ENCODE results near the gene CCNF.
"Not testable (repeated sequence)": the region's sequence is repeated elsewhere in the genome, so short reads cannot be mapped to it uniquely, and the experiment has no call there.

The CCNF gene

GRCh38 chr16:2429034-2429770 lies at the start of gene CCNF:
Gene CCNF, plus strand, starts transcription at chr16:2429447. Its CDS starts 35 bp downstream, at chr16:2429482.
- peak; percentile 99 for DNase-seq (ENCODE audit: low spot score)

DNA sequence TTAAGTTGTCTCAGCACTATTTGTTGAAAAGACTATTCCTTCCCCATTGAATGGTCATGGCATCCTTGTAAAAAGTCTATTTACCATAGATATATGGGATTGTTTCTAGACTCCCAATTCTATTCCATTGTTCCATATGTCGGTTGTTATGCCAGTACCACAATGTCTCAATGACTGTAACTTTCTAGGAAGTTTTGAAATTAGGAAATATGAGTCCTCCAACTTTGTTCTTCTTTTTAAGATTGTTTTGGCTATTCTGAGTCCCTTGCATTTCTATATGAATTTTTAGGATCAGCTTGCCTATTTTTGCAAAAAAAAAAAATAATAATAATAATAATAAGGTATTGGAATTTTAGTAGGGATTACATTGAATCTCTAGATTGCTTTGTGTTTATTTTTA lies 45.7 kb upstream of the CCNF start:
- no peak for DNase-seq (ENCODE audit: low spot score)

GRCh38 chr16:2384426-2384825 lies 44.8 kb upstream of the CCNF start:
- DNase-seq (ENCODE audit: low spot score) = no peak

DNA sequence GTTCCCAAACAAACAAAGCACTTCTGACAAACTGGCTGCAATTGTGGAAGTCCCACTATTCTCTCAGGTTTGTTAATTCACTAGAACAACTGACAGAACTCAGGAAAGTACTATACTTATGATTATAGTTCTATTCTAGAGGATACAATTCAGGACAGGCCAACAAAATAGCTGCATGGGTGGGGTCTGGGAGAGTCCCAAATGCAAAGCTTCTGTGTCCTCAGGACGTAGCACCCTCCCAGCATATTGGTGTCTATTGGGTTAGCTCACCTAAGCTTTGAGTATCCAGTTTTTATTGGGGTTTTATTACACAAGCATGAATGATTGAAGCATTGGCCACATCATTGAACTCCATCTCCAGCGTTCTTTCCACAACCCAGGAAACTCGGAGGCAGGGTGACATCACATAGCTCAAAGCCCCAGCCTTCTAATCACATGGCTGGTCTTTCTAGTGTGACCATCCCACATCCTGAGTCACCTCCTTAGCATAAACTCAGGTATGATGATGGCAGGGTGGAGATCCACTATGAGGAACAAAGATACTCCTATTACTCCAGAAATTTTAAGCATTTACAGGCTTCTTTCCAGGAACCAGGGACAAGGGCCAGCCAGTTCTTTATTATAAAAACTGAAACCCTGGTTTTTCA lies 43.9 kb upstream of the CCNF start:
- no peak for DNase-seq (ENCODE audit: low spot score)

DNA sequence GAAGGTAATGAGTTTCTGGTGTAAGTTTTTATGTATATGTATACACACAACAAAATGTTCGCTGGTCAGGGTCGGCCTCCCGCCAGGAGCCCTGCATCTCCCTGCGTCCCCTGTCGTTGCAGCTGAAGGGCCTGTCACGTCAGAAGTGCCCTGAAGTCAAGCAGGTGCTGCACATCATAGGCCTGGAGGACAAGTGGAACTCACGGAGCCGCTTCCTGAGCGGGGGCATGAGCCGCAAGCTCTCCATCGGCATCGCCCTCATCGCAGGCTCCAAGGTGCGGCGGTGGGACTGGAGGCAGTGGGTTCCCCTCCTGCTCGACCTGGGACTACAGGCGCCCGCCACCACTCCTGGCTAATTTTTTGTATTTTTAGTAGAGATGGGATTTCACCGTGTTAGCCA lies 43.3 kb upstream of the CCNF start:
- DNase-seq (ENCODE audit: low spot score) = not testable (repeated sequence)

DNA sequence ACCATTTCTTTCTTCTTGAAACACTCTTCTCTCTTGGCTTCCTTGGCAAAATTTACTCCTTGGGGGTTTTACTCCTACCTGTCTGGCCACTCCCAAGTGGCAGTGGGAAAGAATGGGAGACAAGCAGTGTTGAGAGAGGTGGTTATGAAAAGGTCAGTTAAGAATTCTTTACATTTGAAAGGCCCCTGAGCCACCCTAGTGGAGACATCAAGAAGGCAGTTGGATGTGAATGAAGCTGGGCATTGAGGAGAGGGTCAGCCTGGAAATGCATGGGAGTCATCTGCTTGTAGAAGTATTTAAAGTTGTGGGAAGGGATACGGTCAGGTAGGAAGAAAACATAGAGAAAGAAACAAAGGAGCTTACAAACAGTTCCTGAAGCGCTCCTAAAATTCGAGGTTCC lies 42.3 kb upstream of the CCNF start:
- DNase-seq (ENCODE audit: low spot score) = no peak

- DNase-seq (ENCODE audit: low spot score) = no peak
These were observed 40.9 kb upstream of the CCNF start for GRCh38 chr16:2388139-2388874.

GRCh38 chr16:2388875-2389433 lies 40.3 kb upstream of the CCNF start:
- no peak for DNase-seq (ENCODE audit: low spot score)

GRCh38 chr16:2392025-2392424 lies 37.2 kb upstream of the CCNF start:
- DNase-seq (ENCODE audit: low spot score) = no peak

DNA sequence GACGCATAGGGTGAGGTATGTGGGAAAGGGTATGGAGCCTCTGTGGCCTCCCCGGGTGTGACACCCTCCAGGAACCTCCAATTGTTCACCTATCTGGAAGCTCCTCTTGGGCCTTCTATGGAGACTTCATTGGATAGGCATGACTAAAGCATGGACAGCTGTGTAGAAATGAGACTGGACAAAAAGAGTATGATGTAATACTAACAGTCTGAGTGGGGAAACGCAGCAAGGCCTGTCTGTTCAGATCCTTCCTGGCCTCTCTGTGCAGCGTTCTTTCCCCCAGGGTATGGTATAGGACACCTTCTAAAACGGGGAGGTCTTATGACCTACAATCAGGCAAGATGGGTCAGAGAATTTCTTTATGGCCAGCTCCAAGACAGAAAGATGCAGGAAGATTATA lies 30.7 kb upstream of the CCNF start:
- no peak for DNase-seq (ENCODE audit: low spot score)

GRCh38 chr16:2404099-2404498 lies 25.1 kb upstream of the CCNF start:
- DNase-seq (ENCODE audit: low spot score) = peak; percentile 6

- no peak for DNase-seq (ENCODE audit: low spot score)
These were observed 14.2 kb upstream of the CCNF start for GRCh38 chr16:2415085-2415484.

GRCh38 chr16:2420035-2420434 lies 9.2 kb upstream of the CCNF start:
- no peak for DNase-seq (ENCODE audit: low spot score)

DNA sequence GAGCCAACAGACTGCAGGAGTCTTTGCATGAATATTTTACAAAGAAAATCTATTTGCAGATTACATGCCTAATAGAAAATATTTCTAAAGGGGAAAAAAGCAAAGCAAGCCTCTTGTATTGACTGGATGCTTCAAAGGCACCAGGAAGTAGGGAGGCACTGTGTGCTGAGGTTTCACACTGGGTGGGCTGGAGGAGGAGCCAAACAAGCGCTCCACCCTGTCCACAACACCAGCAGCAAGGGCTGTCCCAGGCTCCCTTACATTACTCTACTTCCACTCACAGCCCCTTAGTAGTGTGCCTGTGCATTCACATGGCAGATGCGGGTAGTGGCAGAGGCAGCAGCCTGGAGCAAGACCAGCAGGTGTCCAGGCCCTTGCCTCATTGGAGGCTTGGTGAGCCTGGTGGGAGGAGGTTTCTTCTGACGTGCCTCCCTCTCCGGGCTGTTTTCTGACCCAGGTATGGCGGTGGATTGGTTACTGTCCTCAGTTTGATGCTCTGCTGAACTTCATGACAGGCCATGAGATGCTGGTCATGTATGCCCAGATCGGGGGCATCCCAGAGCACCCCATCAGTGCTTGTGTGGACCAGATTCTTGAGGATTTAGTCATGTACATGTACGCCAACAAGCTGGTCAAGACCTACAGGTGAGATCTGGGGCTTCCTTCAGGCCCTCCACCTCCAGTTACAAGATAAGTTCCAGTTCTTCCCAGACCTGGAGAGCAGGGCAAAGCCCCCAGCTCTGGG lies 7.0 kb upstream of the CCNF start:
- DNase-seq (ENCODE audit: low spot score) = no peak

DNA sequence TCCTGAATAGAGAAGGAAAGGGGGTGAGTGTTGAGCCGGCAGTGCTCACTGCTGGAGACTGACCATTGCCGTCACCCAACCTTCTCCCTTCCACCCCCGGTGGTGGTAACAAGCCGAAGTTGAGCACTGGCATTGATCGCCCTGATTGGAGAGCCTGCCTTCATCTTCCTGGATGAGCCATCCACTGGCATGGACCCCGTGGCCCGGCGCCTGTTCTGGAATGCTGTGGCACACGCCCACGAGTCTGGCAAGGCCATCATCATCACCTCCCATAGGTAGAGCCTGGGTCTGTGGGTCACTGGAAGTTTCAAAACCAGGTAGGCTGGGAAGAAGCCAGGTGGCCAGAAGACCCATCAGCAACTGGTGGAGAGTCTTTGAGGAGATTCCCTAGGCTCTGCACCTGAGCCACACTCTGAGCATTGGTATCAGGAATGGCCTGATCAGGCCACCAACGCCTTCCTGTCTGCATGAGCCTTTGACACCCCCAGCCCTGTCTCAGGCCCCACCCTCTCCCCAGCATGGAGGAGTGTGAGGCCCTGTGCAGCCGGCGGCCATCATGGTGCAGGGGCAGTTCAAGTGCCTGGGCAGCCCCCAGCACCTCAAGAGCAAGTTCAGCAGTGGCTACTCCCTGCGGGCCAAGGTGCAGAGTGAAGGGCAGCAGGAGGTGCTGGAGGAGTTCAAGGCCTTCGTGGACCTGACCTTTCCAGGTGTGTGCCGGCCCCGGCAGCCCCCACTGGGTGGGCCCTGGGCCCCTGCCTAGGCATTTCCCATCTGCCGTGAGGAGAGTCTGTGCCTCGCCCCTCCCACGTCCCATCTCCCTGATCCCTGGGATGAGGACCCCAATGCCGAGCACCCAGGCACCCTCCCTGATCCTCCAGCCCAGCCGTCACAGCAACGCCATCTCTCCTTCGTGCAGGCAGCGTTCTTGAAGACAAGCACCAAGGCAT lies 4.9 kb upstream of the CCNF start:
- DNase-seq (ENCODE audit: low spot score) = no peak

DNA sequence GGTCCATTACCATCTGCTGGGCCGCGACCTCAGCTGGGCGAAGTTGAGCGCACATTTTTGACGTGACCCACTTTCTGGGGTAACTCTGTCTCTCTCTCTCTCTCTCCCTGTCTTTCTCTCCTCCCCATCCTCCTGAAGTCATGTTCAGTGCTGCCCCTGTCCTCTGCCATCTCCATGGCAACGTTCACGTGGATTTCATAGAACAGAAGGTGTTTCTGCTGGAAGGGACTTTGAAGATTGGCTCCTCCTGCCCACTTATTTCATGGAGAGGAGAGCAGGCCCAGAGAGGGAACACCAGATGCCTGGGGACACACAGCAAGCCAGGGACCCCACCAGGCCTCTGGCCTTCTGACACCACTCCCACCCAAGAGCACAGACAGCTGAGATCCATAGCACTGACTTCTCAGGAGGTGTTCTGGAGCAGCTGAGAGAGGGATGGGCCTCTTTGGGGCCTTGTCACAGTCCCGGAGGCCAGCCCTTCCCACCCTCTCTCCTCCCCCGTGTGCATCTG lies 4.2 kb upstream of the CCNF start:
- DNase-seq (ENCODE audit: low spot score) = no peak

GRCh38 chr16:2425825-2426430 lies 3.3 kb upstream of the CCNF start:
- DNase-seq (ENCODE audit: low spot score) = no peak

DNA sequence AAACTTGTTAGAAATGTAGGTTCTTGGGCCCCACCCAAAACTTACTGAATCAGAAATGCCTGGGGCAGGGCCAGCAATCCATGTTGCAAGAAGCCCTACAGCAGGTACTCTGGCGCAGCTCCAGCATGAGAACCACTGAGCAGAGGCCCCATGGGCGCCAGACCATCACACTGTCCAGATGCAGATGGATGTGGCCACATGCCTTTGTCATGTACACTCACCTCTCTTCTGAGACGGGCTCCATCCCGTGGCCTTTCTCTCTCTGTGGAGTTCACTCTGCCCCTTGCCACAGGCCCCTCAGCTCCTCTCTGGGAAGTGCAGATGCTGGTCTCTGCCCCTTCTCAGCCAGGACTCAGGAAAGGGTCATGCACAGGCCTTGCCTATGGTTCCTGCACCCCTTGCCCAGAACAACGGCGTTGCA lies 2.3 kb upstream of the CCNF start:
- no peak for DNase-seq (ENCODE audit: low spot score)

DNA sequence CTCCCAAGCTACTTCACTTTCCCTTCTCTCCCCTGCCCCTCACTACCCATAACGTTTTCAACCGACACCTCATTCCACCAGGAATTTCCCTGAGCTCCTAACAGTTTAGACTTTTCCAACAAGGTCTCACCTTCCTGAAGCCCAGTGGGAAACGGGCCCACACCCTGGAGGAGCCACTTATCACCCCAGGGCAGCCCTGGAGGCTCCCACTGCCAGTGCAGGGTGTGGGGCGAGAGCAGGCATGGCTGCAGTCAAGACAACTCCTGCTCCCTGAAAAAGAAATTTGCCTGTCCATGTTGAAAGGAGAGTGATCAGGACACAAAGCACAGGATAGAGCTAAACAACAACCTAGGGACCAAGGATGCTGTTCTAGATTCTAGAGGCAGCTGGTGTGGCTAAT lies 1.7 kb upstream of the CCNF start:
- DNase-seq (ENCODE audit: low spot score) = no peak

DNA sequence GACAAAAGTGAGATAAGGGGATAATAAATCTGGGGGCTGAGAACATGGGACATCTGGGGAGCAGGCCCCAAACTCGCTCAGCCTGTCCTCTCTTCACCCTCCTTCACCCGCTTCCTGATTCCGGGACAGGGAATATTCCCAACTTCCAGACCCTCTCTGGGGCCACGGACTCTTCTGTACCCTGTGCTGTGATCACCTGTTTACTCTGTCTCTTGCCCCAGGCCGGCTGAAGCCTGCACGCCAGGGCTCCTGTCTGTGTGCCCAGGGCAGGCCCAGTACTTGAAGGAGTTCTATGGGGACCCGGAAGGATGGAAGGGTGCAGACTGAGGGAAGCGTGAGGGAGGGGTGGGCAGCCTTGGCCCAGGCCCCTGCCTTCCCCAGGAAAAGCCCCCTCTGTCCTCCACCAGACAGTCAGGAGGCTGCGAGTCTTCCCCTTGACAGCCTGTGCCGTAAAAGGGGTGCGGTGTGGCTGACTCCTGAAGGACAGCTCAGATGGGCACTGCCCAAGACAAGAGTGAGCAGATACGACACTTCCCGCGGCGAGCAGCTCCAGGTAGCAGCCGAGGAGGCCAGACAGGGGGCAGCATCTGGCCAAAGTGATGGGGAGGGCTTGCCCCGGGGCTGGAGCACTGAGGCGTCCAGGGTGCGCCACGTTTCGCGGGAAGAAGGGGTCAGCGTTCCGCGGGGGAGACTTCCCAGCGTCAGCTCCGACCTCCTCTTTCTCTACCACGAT lies 1.0 kb upstream of the CCNF start:
- no peak for DNase-seq (ENCODE audit: low spot score)

Measured in activated CD4-positive, alpha-beta T cell treated with anti-CD3 and anti-CD28 coated beads, Interleukin-2, Interleukin-4, amounts not matched to agents 100 ng/mL and 50 ng/mL, durations not matched to agents 16 hours and 8 hours (primary cell).